ENCODE measurements around the gene ACTL8.

ACTL8 gene, protein sequence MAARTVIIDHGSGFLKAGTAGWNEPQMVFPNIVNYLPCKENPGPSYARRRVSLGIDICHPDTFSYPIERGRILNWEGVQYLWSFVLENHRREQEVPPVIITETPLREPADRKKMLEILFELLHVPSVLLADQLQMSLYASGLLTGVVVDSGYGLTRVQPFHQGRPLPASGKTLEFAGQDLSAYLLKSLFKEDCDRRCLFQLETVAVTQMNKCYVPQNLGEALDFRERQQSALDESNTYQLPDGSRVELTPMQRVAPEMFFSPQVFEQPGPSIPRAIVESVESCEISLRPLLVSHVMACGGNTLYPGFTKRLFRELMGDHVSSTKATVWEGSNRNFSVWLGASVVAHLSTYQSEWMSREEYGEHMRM

GRCh38 chr1:17755120-17755519, at the start of gene ACTL8:
ACTL8 (plus strand) TSS chr1:17755333; CDS start chr1:17823009, 67,676 bp downstream.
- DNase-seq: no peak

DNA sequence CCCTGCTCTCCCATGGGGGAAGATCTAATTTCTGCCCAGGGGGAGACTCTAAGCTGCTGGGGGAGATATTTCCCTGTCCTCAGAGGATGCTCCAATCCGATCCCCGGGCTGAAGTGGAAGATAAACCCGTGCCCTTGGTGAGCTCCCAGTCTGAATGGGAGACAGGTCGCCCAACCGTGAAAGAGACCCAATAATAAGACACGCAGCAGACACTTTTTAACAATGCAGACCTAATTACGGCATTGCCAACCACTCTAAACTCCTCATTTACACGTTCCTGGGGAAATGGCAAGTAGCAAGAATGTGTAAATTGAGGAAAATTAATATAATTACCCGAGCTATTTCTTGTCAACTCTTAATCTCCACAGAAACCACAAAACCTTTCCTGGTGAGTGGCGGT, 48.7 kb upstream of the ACTL8 start:
- DNase-seq: no peak

DNA sequence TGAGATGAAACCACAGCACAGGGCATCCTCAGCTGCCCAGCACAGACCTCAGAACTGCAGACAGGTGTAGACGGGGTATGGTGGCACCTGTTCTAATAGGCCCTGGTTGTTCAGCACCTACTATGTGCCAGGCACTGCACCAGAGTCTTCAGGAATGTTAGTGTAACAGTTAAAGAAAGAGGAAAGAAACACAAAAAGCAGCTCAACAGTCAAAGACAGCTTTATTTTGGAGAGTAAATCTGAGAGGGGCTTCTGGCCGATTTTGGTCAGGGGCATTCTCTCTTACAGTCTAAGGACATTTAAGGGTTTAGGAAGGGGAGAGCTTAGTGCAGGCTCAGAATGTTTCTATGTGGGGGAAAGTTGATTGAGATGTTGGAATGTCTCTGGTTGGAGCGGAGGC, 45.2 kb upstream of the ACTL8 start:
- DNase-seq: no peak

- no peak for DNase-seq
These were observed 44.1 kb upstream of the ACTL8 start for GRCh38 chr1:17710889-17711576.

- DNase-seq: no peak
These were observed 43.6 kb upstream of the ACTL8 start for GRCh38 chr1:17711577-17711910.

GRCh38 chr1:17711941-17712340, 43.2 kb upstream of the ACTL8 start:
- no peak for DNase-seq

- no peak for DNase-seq
These were observed 41.1 kb upstream of the ACTL8 start for GRCh38 chr1:17713993-17714392.

GRCh38 chr1:17717594-17718535, 37.3 kb upstream of the ACTL8 start:
- no peak for DNase-seq

- no peak for DNase-seq
These were observed 35.3 kb upstream of the ACTL8 start for GRCh38 chr1:17719874-17720273.

DNA sequence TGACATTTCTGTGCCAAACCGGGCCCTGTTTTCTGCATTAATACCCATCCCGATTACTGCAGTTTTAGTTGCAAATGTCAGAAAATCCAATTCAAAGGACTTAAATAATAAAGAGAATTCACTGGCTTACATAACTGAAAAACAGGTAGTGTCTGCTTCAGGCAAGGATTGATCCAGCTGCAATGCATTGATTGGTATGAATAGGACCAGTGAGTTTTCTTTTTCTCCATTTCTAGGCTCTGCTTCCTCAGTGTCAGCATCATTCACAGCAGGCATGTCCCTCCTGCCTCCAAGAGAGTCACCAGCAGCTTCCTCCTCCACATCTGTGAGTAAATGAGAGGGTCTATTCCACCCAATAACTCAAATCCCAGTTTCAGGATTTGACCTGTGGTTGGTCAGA, 33.7 kb upstream of the ACTL8 start:
- DNase-seq: no peak

- no peak for DNase-seq
These were observed 31.4 kb upstream of the ACTL8 start for GRCh38 chr1:17723684-17724083.

GRCh38 chr1:17724150-17724549, 31.0 kb upstream of the ACTL8 start:
- DNase-seq: no peak

DNA sequence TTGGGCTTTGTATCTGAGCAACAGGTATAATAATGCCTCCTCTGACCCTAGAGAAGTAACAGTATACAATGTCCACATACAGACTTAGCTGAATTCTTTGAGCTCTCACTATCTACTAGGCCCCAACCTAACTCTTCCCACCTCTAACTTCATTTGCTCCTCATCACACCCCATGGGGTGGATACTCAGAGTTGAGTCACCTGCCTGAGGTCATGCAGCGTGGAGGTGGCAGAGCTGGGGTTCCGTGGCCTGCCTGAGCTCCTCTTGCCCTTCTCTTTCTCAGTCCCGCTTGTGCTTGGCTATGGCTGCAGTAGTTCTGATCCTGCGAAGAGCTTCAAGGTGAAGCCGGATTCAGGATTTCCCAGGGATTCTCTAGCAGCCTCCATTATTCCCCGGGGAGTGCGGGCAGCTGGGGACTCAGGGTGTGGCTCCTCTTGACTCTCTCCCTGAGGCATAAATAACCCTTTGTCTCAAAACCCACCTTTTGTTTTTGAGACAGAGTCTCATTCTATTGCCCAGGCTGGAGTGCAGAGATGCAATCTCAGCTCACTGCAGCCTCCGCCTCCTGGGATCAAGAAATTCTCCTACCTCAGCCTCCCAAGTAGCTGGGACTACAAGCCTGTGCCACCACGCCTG, 29.9 kb upstream of the ACTL8 start:
- DNase-seq: no peak

DNA sequence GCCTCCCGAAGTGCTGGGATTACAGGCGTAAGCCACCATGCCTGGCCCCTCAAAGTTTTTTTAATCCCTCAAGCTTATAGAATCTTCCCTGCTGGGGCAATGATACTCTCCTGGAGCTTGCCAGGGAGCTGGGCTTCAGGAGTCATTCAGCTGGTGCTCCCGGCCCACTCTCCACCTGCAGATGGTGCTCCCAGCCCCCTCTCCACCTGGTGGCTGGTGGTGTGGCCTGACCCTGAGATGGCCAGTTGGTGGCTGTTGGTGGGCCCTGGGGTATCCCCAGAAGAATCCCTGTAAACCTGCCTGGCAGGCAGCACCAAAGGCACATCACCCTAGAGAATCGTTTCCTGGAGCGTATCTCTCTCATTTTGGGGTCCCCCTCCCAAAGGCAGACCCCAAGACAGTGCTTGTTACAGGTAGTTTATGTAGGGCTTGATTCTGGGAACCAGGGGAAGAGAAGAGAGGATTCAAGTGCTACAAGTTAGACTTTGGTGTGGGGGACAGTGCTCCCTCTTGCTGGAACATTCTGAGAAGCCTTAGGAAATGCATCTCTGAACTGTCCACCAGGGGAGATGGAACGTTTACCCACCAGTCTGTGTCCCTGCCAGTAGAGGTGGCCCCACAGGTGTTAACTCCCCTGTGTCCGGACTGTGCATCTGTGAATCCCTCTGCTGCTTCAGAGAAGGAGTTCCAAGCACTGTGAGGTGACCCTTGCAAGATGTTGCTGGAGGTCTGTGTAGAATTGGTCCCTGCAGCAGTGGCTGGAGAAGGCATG, 29.1 kb upstream of the ACTL8 start:
- no peak for DNase-seq

GRCh38 chr1:17728123-17728712, 26.9 kb upstream of the ACTL8 start:
- no peak for DNase-seq

GRCh38 chr1:17729248-17729647, 25.9 kb upstream of the ACTL8 start:
- no peak for DNase-seq

- DNase-seq: no peak
These were observed 25.2 kb upstream of the ACTL8 start for GRCh38 chr1:17729909-17730308.

DNA sequence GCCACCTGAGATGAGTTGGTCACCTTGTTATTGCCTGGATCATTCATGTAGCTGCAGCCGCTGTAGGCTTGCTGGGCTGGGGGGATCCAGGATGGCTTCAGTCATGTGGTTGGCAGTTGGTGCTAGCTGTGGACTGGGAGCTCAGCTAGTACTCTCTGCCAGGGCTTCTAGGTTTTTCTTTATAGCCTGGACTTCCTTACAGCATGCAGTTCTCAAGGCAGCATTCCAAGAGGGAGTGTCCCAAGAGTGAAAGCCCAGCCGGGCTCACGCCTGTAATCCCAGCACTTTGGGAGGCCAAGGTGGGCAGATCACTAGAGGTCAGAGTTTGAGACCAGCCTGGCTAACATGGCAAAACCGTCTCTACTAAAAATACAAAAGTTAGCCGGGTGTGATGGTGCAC, 23.7 kb upstream of the ACTL8 start:
- no peak for DNase-seq

DNA sequence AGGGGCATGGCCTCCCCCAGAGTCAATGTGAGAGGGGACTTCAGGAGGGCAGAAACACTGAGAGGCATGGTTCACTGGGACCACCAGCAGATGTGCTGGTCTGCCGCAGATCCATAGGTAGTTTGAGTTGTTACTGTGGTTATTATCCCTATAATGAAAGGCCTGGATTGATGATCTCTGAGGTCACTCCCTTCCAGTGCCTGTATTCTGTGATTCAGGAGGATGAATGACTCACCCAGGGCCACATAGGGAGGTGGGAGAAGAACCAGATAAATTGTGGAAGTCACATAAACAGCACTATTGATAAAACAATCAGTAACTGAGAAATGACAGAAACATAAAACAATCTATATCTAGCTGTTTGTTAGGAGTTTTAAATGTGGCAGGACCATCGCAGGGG, 22.7 kb upstream of the ACTL8 start:
- no peak for DNase-seq

- DNase-seq: no peak
These were observed 21.5 kb upstream of the ACTL8 start for GRCh38 chr1:17733661-17734060.

DNA sequence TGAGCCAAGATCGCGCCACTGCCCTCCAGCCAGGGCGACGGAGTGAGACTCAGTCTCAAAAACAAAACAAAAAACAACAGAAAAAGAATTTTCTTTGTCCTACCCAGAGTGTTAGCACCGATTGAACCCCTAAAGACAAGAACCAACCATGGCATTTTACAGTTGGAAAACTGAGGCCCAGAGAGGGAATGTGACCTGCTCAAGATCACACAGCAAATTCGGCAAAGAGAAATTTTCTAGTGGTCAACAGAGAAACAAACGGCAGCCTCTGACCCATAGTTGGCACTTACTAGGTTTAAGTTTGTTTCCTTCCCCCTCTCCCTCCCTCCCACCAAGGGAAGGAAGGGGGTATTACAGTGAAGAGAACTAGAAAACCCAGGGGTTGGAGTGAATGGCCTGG, 20.5 kb upstream of the ACTL8 start:
- DNase-seq: no peak

DNA sequence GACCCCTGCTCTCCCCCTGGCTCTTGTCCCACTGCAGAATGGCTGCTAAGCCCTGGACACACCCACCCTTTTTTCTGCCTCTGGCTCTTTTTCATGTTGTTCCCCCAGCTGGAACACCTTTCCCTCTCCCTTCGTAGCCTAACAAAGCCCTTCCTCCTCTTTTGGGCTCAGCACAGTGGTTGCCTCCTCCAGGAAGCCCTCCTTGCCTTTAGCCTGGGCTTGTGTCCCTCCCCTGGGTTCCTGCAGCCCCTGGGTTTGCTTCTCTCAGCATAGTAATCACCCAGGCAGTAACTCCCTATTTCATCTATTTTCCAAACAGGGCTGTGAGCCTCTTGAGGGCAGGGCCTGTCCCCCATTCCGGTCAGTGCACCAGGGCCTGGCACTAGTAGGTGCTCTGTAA, 19.8 kb upstream of the ACTL8 start:
- no peak for DNase-seq
